CD4-positive, alpha-beta T cell treated with Interleukin-4 for 4 hours (primary cell): ENCODE data around the gene C1QTNF6.

ENCODE experiments used
- DNase-seq: peaks from one replicate; pipeline ENCODE4 v3.0.0-alpha.2; 2020

C1QTNF6 gene

DNA sequence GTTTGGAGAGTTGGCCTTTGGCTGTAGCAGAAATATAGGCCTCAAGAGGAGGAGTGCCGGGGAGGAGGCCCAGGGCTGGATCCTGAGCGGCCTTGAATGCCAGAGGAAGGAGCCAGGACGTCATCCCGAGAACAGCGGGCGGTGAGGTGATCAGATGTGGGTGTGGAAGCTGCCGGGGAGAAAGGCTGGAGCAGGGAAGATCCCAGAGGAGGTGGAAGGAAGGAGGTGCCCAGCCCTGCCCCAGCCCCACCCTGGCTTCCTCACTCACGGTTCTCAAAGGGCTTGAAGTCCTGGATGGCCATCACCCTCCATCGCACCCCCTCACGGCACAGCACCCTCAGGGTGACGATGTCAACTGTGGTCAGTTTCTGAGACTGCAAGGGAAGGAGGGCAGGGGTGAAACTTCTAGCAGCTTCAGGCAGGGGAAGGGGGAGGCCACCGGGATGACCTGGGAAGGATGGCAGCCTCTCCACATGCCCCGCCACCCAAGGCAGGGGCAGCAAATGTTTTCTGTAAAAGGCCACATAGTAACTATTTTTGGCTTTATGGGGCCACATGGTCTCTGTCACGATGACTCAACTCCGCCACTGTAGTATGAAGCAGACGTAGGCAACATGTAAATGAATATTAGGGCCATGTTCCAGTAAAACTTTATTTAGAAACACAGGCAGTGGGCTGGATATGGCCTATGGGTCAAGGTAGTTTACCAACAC is 49.0 kb downstream of the C1QTNF6 start:
- no peak for DNase-seq

DNA sequence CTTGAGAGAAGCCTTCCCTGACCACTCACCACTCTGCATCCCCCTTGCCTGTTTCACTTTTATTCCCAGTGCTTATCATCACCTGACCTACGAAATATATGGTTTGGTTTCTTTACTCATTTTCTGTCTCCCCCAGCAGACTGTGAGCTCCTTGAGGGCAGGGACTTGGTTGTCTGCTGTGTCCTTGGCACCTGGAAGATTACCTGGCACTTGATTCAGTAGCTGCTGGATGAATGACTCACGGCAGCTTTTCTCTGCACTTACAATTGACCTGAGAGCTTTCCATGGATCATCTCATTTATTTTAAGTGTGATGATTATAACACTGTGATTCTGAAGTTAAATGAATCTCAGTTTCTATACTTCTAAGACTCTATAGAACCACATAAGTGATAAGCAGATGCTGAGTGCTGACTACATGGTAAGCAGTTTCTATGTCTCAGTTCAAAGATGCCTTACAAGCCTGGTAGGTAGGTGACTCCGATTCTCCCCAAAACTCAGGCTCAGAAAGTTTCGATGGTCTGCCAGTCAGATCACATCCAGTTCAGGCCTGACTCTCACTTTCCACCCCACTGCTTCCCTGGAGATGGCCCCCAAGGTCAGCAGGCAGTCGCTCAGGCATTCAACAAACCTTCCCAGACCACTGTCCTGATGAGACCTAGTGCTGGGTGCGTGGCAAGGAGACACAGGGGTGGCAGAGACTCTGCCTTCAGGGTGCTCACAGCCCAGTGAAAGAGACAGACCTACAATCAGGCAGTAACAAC is 50.0 kb downstream of the C1QTNF6 start:
- no peak for DNase-seq

DNA sequence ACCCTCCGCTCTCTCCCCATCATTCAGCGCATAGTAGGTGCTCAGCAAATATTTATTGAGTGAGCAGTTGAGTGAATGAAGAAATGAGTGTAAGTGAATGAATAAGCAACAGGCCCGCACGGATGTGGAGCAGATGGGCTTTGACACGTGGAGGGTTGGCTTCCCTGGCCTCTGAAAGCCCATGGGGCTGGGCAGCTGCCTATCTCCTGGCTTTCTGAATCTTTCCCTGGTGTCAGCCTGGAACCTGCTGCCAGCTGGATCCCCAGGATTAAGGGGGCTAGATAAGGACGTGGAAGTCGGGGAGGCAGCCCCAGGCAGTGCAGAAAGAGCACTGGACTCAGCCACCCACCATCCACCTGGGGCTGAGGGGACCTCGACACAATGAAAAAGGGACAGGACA is 50.9 kb downstream of the C1QTNF6 start:
- DNase-seq = no peak

DNA sequence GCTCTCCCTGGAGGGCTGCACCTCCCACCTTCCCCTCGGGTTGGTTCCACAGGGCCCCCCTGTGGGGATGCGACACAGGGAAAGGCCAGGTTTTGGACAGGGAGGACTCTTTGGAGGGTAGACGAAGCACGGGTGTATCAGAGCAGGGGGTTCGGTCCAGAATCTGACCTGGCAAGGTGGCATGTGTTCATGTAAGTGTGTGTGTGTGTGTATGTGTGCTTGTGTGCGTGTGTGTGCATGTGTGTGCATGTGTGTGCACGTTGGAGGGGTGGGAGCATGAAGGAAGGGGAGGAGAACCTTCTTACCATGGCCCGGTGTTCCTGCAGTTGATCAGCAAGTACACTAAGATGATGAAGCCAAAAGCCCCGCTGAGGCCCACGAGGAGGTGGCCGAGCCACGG is 53.0 kb downstream of the C1QTNF6 start:
- no peak for DNase-seq

DNA sequence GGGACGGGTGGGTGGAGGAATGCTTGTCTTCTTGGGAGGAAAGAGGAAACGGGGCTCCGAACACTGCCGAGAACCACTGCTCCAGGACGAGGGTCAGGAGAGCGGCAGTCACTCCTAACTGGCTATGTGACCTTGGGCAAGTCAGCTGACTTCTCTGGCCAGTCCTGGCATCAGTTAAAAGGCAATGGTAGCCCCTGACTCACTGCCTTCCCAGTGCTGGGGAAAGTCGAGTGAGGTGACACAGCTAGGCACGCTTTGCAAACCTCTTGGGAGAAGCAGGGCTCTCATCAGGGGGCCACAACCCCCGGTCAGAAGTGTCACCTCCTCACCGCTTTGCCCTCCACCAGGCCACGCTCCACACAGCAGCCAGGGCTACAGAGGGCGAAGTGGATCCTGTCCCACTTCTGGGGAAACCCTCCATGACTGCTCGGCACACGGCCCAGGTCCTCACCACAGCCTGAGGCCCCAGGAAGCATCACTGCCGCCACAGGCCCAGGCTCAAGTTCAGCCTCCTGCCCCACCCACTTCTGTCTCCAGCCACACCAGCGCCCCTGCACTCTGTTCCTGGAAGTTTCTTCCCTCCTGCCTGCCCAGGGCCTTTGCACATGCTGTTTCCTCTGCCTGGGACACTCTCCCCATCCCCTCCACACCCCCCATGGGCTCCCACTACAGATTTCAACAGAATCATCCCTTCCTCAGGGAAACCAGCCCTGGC is 54.6 kb downstream of the C1QTNF6 start:
- DNase-seq = no peak

DNA sequence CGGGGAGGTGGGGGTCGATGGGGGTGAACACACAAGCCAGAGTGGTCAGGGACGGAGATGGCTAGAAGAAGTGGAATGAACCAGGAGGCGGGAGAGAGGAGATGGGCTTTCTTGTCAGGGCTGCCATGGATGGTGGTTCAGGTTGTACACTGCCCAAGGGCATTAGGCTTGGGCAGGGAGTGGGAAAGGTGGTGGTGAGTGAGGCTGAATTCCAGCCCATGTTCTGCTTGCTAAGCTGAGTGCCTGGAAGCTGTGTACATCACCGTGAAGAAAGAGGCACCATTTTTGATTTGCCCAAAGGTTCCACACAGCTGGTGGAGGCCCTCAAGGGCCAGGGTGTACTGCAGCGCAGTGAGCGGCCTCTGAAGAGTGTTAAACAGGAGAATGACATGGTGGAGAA is 55.3 kb downstream of the C1QTNF6 start:
- no peak for DNase-seq
